ENCODE data around the gene CCNQ. TPM values are rescaled to one million over a fixed set of nuclear protein-coding genes. Genes with fewer than 3 reads are reported as not detected.

CCNQ gene
- total RNA-seq, 2 donors from 2014 or later: 48.0 to 65.0 TPM

DNA sequence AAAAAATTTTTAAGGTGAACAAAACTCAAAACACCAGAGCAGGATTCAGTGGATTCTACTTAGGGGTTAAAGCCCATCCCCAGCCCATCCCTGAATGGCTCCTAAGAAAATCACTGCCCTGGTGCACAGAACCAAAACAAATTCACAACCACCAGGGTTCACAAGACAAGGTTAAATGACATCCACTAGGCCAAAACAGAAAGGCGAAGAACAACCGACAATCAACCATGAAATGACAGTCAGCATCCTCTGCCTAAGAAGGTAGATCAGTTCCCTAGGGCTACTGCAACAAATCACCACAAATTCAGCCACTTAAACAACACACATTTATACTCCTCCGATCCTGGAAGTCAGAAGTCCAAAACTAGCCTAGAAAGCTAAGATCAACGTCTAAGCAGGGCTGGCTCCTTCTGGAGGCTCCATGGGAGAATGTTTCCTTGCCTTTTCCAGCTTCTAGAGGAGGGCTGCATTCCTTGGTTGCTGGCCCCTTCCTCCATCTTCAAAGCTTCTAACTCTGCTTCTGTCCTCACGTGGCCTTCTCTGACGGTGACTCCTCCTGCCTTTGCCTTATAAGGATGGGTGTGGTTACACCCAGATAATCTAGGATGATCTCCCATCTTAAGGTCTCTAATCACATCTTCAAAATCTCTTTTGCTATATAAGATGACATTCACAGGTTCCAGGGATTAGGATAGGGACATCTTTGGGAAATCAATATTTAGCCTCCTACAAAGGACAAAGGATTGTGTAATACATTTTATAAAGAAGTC, 1.8 kb downstream of the CCNQ start:
- Histone ChIP-seq H3K4me1 (peaks cover 0 to 21% of the 10 kb centered on the region in 2 donors), H3K4me3 (no peak overlapping the region), H3K9me3 (no peaks in the 10 kb centered on the region), H3K27ac (no peak overlapping the region), H3K36me3 (peaks cover 9% of the 10 kb centered on the region), H3K27me3 (no peaks in the 10 kb centered on the region)
- TF ChIP-seq, protein P1, sequence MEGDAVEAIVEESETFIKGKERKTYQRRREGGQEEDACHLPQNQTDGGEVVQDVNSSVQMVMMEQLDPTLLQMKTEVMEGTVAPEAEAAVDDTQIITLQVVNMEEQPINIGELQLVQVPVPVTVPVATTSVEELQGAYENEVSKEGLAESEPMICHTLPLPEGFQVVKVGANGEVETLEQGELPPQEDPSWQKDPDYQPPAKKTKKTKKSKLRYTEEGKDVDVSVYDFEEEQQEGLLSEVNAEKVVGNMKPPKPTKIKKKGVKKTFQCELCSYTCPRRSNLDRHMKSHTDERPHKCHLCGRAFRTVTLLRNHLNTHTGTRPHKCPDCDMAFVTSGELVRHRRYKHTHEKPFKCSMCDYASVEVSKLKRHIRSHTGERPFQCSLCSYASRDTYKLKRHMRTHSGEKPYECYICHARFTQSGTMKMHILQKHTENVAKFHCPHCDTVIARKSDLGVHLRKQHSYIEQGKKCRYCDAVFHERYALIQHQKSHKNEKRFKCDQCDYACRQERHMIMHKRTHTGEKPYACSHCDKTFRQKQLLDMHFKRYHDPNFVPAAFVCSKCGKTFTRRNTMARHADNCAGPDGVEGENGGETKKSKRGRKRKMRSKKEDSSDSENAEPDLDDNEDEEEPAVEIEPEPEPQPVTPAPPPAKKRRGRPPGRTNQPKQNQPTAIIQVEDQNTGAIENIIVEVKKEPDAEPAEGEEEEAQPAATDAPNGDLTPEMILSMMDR (IDR thresholded peaks at IDR 0.05): no peak
- no peak for DNase-seq (ENCODE audit: low spot score)

DNA sequence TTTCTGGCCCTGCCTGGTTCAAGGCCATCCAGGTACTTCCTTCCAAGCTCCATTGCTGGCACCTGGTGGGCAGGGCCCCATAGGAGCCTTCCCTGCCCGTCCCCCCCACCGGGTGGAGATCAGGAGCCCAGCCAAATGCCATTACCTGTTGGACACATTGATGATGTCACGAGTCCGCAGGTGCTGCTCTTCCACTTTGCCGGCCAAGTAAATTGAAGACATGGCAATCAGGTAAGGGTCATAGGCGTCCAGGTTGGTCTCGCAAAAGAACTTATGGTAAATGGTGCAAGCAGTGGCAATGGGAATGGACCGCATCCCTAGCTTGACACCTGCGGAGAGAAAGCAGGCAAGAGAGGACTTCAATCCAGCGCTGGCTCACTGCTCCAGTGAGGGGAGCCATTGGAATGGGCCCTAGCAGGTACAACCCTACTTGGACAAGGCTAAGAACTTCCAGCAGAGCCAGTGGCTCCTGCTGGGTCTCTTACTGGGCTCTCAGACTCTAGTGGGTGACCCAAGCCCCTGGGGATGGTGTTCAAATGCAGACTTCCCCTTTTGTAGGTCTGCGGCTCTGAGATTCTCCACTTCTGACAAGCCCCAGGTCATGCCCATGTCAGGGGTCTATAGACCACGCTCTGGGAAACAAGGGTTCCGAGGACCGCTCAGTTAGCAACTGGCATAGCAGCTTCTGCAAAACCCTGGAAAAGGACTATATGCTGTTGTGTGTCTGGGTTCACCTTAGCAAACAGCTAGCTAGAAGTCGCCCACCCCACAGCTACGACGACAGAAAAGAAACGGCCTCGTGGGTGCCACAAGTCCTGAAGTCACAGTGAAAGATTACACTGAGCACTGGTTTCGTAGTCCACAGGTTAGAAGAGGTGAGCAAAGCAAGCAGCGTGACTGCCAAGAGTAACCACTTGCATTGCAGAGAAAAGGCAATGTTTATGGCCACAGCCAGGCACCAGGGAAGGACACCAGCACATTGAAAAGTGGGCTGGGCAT, 2.8 kb downstream of the CCNQ start:
- TF ChIP-seq, protein P1 (IDR thresholded peaks at IDR 0.05): no peak
- H3K9me3 ChIP-seq: no peaks in the 10 kb centered on the region
- no peaks in the 10 kb centered on the region for H3K27me3 ChIP-seq
- H3K36me3 ChIP-seq: peaks cover 18% of the 10 kb centered on the region
- no peak overlapping the region for H3K27ac ChIP-seq
- no peak for DNase-seq (ENCODE audit: low spot score)
- no peak overlapping the region for H3K4me3 ChIP-seq
- H3K4me1 ChIP-seq: peaks cover 0 to 21% of the 10 kb centered on the region in 2 donors

DNA sequence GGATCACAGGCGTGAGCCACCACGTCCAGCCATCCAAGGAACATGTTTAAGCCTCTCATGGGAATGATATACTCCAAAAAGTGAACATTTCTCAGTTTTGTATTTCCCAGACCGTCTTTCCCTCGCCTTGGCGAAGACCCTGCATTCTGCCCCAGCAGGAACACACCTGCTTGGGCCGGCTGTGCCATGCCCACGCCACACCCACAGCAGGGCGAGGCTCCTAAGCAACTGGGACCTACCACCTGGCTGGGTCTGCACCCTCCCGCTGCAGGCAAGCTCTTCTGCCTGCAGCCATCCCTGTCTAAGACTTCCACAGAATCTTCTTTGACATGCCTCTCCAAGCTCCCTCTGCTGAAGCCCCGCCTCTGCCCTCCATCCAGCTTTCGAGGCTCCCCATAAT, 3.6 kb downstream of the CCNQ start:
- H3K4me3 ChIP-seq: no peak overlapping the region
- TF ChIP-seq, protein P1 (IDR thresholded peaks at IDR 0.05): no peak
- peaks cover 0 to 17% of the 10 kb centered on the region in 2 donors for H3K4me1 ChIP-seq
- no peak for DNase-seq (ENCODE audit: low spot score)
- no peaks in the 10 kb centered on the region for H3K9me3 ChIP-seq
- H3K27ac ChIP-seq: peak overlapping the region in 1 of 2 donors; percentile 72
- no peaks in the 10 kb centered on the region for H3K27me3 ChIP-seq
- peaks cover 18% of the 10 kb centered on the region for H3K36me3 ChIP-seq

DNA sequence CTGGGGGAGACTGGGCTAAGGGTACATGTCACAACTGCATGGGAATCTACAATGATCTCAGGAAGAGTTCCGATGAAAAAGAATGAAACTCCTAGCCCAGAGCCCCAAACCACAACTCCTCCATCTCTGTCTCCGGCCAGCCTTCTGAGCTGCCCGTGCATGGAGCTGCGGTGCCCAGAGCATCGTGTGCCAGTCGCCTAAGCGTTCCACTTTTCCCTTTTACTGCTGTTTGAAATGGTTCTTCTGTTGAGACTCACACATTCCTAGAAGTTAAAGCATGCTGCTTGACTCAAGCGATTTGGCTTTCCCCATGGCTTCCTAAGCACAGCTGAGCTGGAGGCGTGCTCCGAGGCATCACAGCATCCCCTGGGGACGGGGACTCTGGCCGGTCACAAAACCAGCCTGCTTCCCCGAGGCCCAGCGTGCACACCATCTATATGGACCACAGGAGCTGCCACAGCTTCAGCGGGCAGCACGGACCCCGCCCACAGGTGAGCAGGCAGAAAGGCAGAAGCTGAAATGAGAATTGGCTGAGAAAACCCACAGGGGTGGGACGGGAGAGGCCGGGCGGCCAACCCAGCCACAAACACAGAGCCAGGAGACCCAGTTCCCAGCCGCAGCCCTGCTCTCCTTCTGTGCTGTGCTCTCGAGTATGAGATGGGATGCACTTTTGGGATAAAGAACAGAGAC, 5.0 kb downstream of the CCNQ start:
- no peaks in the 10 kb centered on the region for H3K9me3 ChIP-seq
- peaks cover 18% of the 10 kb centered on the region for H3K36me3 ChIP-seq
- no peaks in the 10 kb centered on the region for H3K27me3 ChIP-seq
- H3K27ac ChIP-seq: peak overlapping the region; percentile 7 to 72
- no peak overlapping the region for H3K4me3 ChIP-seq
- peaks cover 0 to 11% of the 10 kb centered on the region in 2 donors for H3K4me1 ChIP-seq
- DNase-seq (ENCODE audit: low spot score): no peak
- TF ChIP-seq, protein P1 (IDR thresholded peaks at IDR 0.05): no peak

DNA sequence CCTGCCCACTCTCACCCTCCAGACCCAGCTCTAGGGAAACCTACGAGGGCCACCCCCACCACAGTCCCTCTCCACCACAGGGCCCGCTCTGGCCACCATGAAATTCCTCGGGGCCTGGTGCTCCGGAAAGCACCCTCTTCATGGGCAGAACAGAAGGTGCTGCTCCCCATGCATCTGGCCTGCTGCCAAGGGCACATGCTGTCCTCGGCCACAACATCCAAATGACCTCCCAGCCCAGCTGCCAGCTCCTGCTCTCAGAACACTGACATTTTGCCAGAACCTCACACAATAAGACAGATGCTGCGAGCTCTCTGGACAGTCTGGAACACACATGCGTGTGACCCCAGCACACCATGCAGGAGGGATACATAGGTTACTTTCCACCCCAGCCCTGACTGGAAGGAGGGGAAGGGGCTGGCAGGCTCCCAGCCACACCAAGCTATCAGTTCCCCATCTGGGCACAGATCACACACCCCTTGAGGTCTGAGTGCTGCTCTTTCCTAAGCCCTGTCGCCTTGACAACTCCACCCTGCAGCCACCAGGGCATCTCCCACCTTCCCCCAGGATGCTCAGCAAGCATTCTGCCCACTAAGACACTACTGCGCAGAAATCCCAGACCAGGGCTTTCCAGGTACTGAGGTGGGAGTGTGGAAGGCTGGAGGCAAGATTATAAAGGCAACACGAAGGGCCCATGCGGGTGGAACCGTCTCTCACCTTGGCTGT, 5.8 kb downstream of the CCNQ start:
- TF ChIP-seq, protein P1 (IDR thresholded peaks at IDR 0.05): no peak
- Histone ChIP-seq H3K27ac (peak overlapping the region; percentile 48 to 72), H3K4me1 (peaks cover 0 to 10% of the 10 kb centered on the region in 2 donors), H3K27me3 (no peaks in the 10 kb centered on the region), H3K9me3 (no peaks in the 10 kb centered on the region), H3K4me3 (no peak overlapping the region), H3K36me3 (peaks cover 22% of the 10 kb centered on the region)
- peak; percentile 60 for DNase-seq (ENCODE audit: low spot score)

Data from right atrium auricular region (tissue), 2 donors.